HCT116 (cell line): ENCODE results near the gene HERC2.
"Not testable (repeated sequence)": the region's sequence is repeated elsewhere in the genome, so short reads cannot be mapped to it uniquely, and the experiment has no call there.

Experiments
- ELF1 ChIP-seq: IDR thresholded peaks from 2 replicates; pipeline ENCODE4 v1.6.1; 2012; ENCODE audit warnings: low read depth, borderline replicate concordance
- EZH2 ChIP-seq: fragments of 200-600 bp; sonication (generic); IDR thresholded peaks from 2 replicates; pipeline ENCODE4 v1.6.1; 2017; ENCODE audit warnings: antibody characterized with exemption, mixed run types
- ZFX ChIP-seq: fragments of 450-650 bp; IDR thresholded peaks from 2 replicates; pipeline ENCODE4 v1.6.1; 2017
- TF ChIP-seq, protein P1 (sequence below), 3 experiments: fragments of 200-600 bp in 1 of 3; sonication (generic) in 1 of 3; IDR thresholded peaks in 2 of 3; conservative IDR thresholded peaks in 1 of 3; 2 replicates each; pipeline ENCODE4 v1.5.1; 2012 to 2017; ENCODE audit warnings: low read depth in 2 of 3, low read length in 2 of 3, antibody characterized with exemption in 1 of 3, borderline replicate concordance in 1 of 3, control low read depth in 1 of 3, mild to moderate bottlenecking in 1 of 3, mixed read lengths in 1 of 3, mixed run types in 1 of 3, moderate library complexity in 1 of 3; ENCODE audit not compliant: insufficient read depth in 1 of 3

- not testable (repeated sequence) for TF ChIP-seq ZFX, ELF1, EZH2
- TF ChIP-seq, protein P1, sequence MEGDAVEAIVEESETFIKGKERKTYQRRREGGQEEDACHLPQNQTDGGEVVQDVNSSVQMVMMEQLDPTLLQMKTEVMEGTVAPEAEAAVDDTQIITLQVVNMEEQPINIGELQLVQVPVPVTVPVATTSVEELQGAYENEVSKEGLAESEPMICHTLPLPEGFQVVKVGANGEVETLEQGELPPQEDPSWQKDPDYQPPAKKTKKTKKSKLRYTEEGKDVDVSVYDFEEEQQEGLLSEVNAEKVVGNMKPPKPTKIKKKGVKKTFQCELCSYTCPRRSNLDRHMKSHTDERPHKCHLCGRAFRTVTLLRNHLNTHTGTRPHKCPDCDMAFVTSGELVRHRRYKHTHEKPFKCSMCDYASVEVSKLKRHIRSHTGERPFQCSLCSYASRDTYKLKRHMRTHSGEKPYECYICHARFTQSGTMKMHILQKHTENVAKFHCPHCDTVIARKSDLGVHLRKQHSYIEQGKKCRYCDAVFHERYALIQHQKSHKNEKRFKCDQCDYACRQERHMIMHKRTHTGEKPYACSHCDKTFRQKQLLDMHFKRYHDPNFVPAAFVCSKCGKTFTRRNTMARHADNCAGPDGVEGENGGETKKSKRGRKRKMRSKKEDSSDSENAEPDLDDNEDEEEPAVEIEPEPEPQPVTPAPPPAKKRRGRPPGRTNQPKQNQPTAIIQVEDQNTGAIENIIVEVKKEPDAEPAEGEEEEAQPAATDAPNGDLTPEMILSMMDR (IDR thresholded peaks at IDR 0.05 in 2 of 3, conservative IDR thresholded peaks at IDR 0.05 in 1 of 3; ENCODE audit: borderline replicate concordance in 1 of 3, insufficient read depth in 1 of 3, low read depth in 2 of 3, low read length in 2 of 3): not testable (repeated sequence)
Measured at GRCh38 chr15:28295009-28295563, 26.9 kb downstream of the HERC2 start.
